Mucosa of rectum (tissue), 2 donors: ENCODE data around the gene NIPA2.

Experiments used
- H3K27ac ChIP-seq, 2 donors: one replicate each; pipeline ENCODE4 v1.7.0; 2013; ENCODE audit warnings: inconsistent platforms in 2 of 2, low read depth in 2 of 2, low read length in 2 of 2
- H3K27me3 ChIP-seq, 2 donors: one replicate each; pipeline ENCODE4 v1.7.0; 2013; ENCODE audit warnings: low read length in 2 of 2; ENCODE audit not compliant: control insufficient read depth in 2 of 2, insufficient read depth in 2 of 2
- H3K36me3 ChIP-seq, 2 donors: one replicate each; pipeline ENCODE4 v1.7.0; 2013; ENCODE audit warnings: low read length in 2 of 2; ENCODE audit not compliant: control insufficient read depth in 2 of 2, insufficient read depth in 2 of 2
- H3K4me1 ChIP-seq, 2 donors: one replicate each; pipeline ENCODE4 v1.7.0; 2013; ENCODE audit warnings: low read length in 2 of 2, mild to moderate bottlenecking in 1 of 2; ENCODE audit not compliant: control insufficient read depth in 2 of 2, insufficient read depth in 2 of 2
- H3K4me3 ChIP-seq, 2 donors: one replicate each; pipeline ENCODE4 v1.7.0; 2013; ENCODE audit warnings: low read length in 2 of 2
- H3K9ac ChIP-seq, 2 donors: one replicate each; pipeline ENCODE4 v1.7.0; 2013; ENCODE audit warnings: low read length in 2 of 2, low read depth in 1 of 2, mild to moderate bottlenecking in 1 of 2
- H3K9me3 ChIP-seq, 2 donors: one replicate each; pipeline ENCODE4 v1.7.0; 2013; ENCODE audit warnings: low read length in 2 of 2; ENCODE audit not compliant: control insufficient read depth in 2 of 2
- donor health status: healthy.
- donor health status: Normal muscosa, but diverticular disease.

Gene NIPA2

GRCh38 chr15:22863356-22863755 lies 24.9 kb downstream of the NIPA2 start:
- no peak overlapping the region for H3K9ac ChIP-seq
- no peaks in the 10 kb centered on the region for H3K27me3 ChIP-seq
- H3K9me3 ChIP-seq, result no peaks in the 10 kb centered on the region
- H3K4me1 ChIP-seq, result no peaks in the 10 kb centered on the region
- H3K27ac ChIP-seq, result no peak overlapping the region
- H3K4me3 ChIP-seq, result no peak overlapping the region
- H3K36me3 ChIP-seq, result peaks cover 45 to 68% of the 10 kb centered on the region in 2 donors

DNA sequence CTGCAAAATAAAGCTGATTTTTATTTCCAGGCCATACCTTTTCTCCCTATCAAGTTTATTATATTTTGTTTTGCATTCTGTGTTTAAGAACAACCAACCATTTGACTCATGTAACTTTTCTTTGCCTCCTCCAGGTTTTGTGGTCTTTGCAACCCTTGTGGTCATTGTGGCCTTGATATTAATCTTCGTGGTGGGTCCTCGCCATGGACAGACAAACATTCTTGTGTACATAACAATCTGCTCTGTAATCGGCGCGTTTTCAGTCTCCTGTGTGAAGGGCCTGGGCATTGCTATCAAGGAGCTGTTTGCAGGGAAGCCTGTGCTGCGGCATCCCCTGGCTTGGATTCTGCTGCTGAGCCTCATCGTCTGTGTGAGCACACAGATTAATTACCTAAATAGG lies 27.6 kb downstream of the NIPA2 start:
- H3K9me3 ChIP-seq, result no peaks in the 10 kb centered on the region
- H3K27me3 ChIP-seq, result no peaks in the 10 kb centered on the region
- no peak overlapping the region for H3K9ac ChIP-seq
- no peaks in the 10 kb centered on the region for H3K4me1 ChIP-seq
- H3K36me3 ChIP-seq, result peaks cover 56 to 77% of the 10 kb centered on the region in 2 donors
- H3K27ac ChIP-seq, result no peak overlapping the region
- H3K4me3 ChIP-seq, result no peak overlapping the region

- peaks cover 60 to 78% of the 10 kb centered on the region in 2 donors for H3K36me3 ChIP-seq
- H3K4me3 ChIP-seq, result no peak overlapping the region
- H3K9ac ChIP-seq, result no peak overlapping the region
- H3K4me1 ChIP-seq, result no peaks in the 10 kb centered on the region
- no peaks in the 10 kb centered on the region for H3K27me3 ChIP-seq
- H3K9me3 ChIP-seq, result no peaks in the 10 kb centered on the region
- no peak overlapping the region for H3K27ac ChIP-seq
These were observed 29.4 kb downstream of the NIPA2 start for GRCh38 chr15:22867886-22868285.

DNA sequence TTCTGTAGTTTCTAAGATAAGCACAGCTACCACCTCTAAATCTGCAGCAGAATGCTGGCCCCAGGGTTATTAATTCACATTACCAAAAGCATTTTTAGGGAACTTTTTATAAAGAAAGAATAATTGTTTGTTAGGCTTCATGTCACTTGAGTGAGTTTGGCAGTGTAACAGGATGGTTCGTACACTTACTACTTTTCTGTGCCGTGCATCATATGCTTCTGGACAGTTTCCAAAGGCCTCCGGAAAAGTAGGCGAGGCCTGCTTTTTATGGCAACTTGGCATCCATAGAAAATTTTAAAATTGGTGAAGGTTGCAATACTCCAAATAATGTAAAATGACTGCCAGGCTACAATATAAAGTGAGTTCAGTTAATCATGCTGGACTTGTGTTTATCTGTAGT lies 30.0 kb downstream of the NIPA2 start:
- H3K36me3 ChIP-seq, result peaks cover 67 to 78% of the 10 kb centered on the region in 2 donors
- H3K27ac ChIP-seq, result no peak overlapping the region
- no peak overlapping the region for H3K9ac ChIP-seq
- H3K4me3 ChIP-seq, result no peak overlapping the region
- H3K4me1 ChIP-seq, result no peaks in the 10 kb centered on the region
- H3K27me3 ChIP-seq, result no peaks in the 10 kb centered on the region
- H3K9me3 ChIP-seq, result no peaks in the 10 kb centered on the region

- H3K27me3 ChIP-seq, result no peaks in the 10 kb centered on the region
- H3K9me3 ChIP-seq, result no peaks in the 10 kb centered on the region
- peaks cover 69 to 78% of the 10 kb centered on the region in 2 donors for H3K36me3 ChIP-seq
- no peak overlapping the region for H3K4me3 ChIP-seq
- H3K4me1 ChIP-seq, result no peaks in the 10 kb centered on the region
- H3K27ac ChIP-seq, result no peak overlapping the region
- no peak overlapping the region for H3K9ac ChIP-seq
These were observed 30.5 kb downstream of the NIPA2 start for GRCh38 chr15:22868928-22869327.

GRCh38 chr15:22869856-22870255 lies 31.4 kb downstream of the NIPA2 start:
- Histone ChIP-seq H3K9ac (no peak overlapping the region), H3K9me3 (no peaks in the 10 kb centered on the region), H3K4me3 (no peak overlapping the region), H3K36me3 (peaks cover 72 to 79% of the 10 kb centered on the region in 2 donors), H3K27me3 (no peaks in the 10 kb centered on the region), H3K4me1 (no peaks in the 10 kb centered on the region), H3K27ac (no peak overlapping the region)

DNA sequence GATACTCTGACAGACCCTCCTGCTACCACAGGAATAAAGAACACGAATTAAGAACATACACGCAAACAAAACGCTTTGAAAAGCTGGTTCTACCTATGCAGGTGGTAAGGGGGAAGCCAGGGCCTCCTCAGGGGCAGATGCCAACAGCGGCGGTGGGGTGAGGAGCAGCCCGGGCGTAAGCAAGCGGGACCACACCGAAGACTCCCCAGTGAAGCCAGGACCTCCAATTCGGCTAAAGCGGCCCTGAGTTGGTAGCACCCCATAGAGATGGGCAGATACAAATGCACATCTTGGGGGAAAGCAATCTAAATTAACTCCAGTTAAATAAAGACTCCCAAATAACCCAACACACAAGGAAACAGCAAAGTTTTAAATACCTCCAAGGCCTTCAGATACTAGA lies 32.4 kb downstream of the NIPA2 start:
- Histone ChIP-seq H3K27me3 (no peaks in the 10 kb centered on the region), H3K4me1 (no peaks in the 10 kb centered on the region), H3K9me3 (no peaks in the 10 kb centered on the region), H3K36me3 (peaks cover 74% of the 10 kb centered on the region in 2 donors), H3K9ac (no peak overlapping the region), H3K4me3 (no peak overlapping the region), H3K27ac (no peak overlapping the region)

GRCh38 chr15:22871481-22872086 lies 33.1 kb downstream of the NIPA2 start:
- no peaks in the 10 kb centered on the region for H3K27me3 ChIP-seq
- no peak overlapping the region for H3K27ac ChIP-seq
- peaks cover 68 to 69% of the 10 kb centered on the region in 2 donors for H3K36me3 ChIP-seq
- H3K4me1 ChIP-seq, result no peaks in the 10 kb centered on the region
- no peaks in the 10 kb centered on the region for H3K9me3 ChIP-seq
- no peak overlapping the region for H3K4me3 ChIP-seq
- no peak overlapping the region for H3K9ac ChIP-seq

DNA sequence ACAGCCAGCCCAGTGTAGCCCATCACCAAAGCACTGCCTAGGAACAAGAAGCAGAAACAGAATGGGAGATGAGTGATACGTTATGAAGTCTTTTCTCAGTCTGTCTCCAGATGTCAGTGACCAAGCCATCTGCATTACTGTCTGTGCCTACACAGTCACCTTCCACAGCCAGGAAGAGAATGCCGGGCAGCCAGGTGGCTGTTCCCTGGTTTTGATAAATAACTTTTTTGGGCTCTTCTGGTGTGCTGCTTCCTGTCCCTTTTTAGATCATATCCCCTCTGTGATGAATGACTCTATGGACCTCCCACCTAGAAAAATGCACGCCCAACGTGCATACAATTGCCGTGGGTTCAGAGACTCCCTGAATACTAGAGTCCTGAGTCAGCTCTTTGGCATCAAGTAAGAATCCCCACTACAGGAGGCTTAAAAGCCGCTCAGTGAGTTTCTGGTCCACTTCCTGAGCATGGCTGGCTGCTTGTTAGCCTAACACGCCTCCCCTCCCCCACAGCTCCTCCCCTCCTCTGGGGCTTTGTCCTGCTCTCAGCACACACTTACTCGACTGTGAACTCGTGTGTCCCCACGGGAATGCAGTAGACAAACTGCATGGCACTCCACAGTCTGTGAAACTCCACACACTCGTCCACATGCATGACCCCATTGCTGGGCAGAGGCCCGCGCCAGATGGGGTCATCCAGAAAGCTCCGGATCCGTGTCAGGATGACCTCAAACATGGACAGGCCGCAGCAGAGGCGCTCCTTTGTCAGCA lies 34.7 kb downstream of the NIPA2 start:
- no peak overlapping the region for H3K27ac ChIP-seq
- no peaks in the 10 kb centered on the region for H3K4me1 ChIP-seq
- no peaks in the 10 kb centered on the region for H3K9me3 ChIP-seq
- H3K9ac ChIP-seq, result no peak overlapping the region
- no peak overlapping the region for H3K4me3 ChIP-seq
- peaks cover 63 to 66% of the 10 kb centered on the region in 2 donors for H3K36me3 ChIP-seq
- no peaks in the 10 kb centered on the region for H3K27me3 ChIP-seq

- no peak overlapping the region for H3K4me3 ChIP-seq
- H3K9ac ChIP-seq, result no peak overlapping the region
- no peak overlapping the region for H3K27ac ChIP-seq
- H3K36me3 ChIP-seq, result peaks cover 61 to 65% of the 10 kb centered on the region in 2 donors
- no peaks in the 10 kb centered on the region for H3K4me1 ChIP-seq
- H3K9me3 ChIP-seq, result no peaks in the 10 kb centered on the region
- no peaks in the 10 kb centered on the region for H3K27me3 ChIP-seq
These were observed 35.4 kb downstream of the NIPA2 start for GRCh38 chr15:22873841-22874240.
